Natural killer cell (primary cell): ENCODE data around the gene PTF1A. TPM values are rescaled to one million over a fixed set of nuclear protein-coding genes. Genes with fewer than 3 reads are reported as not detected.

ENCODE experiments used
- ATAC-seq, 3 donors: fragments of 150-1000 bp in 2 of 3; fragments of 200-7000 bp in 1 of 3; cut with Tn5 transposase; 1 replicate in 1 of 3; 2 replicates in 2 of 3; pipeline ENCODE4 v1.10.0; 2021; ENCODE audit warnings: mild to moderate bottlenecking in 2 of 3, moderate library complexity in 2 of 3
- DNase-seq, 2 donors: peaks; one replicate each; pipeline versions ENCODE4 v3.0.0 to v3.0.0-alpha.2; 2013 to 2021; ENCODE audit warnings: mixed read lengths in 1 of 2
- H3K27ac ChIP-seq: one replicate; pipeline ENCODE4 v1.5.1; 2013; ENCODE audit warnings: mild to moderate bottlenecking, low read length
- H3K27me3 ChIP-seq: one replicate; pipeline ENCODE4 v1.6.1; 2013; ENCODE audit warnings: low read length; ENCODE audit not compliant: control insufficient read depth, insufficient read depth
- H3K36me3 ChIP-seq: one replicate; pipeline ENCODE4 v1.6.1; 2013; ENCODE audit warnings: low read length; ENCODE audit not compliant: control insufficient read depth, insufficient read depth
- H3K4me1 ChIP-seq: one replicate; pipeline ENCODE4 v1.6.1; 2013; ENCODE audit warnings: low read length; ENCODE audit not compliant: control insufficient read depth, insufficient read depth
- H3K4me3 ChIP-seq: one replicate; pipeline ENCODE4 v1.5.1; 2013; ENCODE audit warnings: low read length
- H3K9me3 ChIP-seq: one replicate; pipeline ENCODE4 v1.6.1; 2013; ENCODE audit warnings: low read length; ENCODE audit not compliant: control insufficient read depth, insufficient read depth
- H3K27ac Mint-ChIP-seq, 2 donors: one replicate each; pipeline ENCODE4 v1.8.0; 2022; ENCODE audit warnings: mild to moderate bottlenecking in 2 of 2, mixed read lengths in 2 of 2, moderate library complexity in 1 of 2
- H3K27me3 Mint-ChIP-seq, 2 donors: one replicate each; pipeline ENCODE4 v1.8.0; 2022; ENCODE audit warnings: low read depth in 2 of 2, mixed read lengths in 2 of 2
- H3K36me3 Mint-ChIP-seq: one replicate; pipeline ENCODE4 v1.8.0; 2022; ENCODE audit warnings: mixed read lengths
- H3K4me1 Mint-ChIP-seq, 2 donors: one replicate each; pipeline ENCODE4 v1.8.0; 2022; ENCODE audit warnings: mixed read lengths in 2 of 2
- H3K4me3 Mint-ChIP-seq: one replicate; pipeline ENCODE4 v1.8.0; 2022; ENCODE audit warnings: mild to moderate bottlenecking, moderate library complexity, mixed read lengths
- H3K9me3 Mint-ChIP-seq, 2 donors: one replicate each; pipeline ENCODE4 v1.8.0; 2022; ENCODE audit warnings: mixed read lengths in 2 of 2
- whole genome bisulfite sequencing: methylation state at CpG from one replicate; pipeline ENCODE4 v1.1.7; 2013; ENCODE audit warnings: missing lambda C conversion rate; ENCODE audit not compliant: insufficient coverage; 5-methylcytosine and 5-hydroxymethylcytosine counted together
- intact Hi-C: fragments of 100-400 bp; cut with micrococcal nuclease; formaldehyde crosslinking; loops from one replicate; pipeline ENCODE4 v1.14.2; 2022
- total RNA-seq, 4 donors: library from RNA; stranded (reverse); fragments of 120-200 nt in 1 of 4; gene quantifications; one replicate each; pipeline versions ENCODE4 v1.2.3 to v1.2.4, GENCODE V29; 2013 to 2022
- TF ChIP-seq, protein P1 (sequence below): fragments of 200-600 bp; IDR thresholded peaks from one replicate; pipeline ENCODE4 v1.8.0; 2022; ENCODE audit warnings: antibody characterized with exemption

The PTF1A gene
- total RNA-seq = not detected
- not detected for total RNA-seq (2013)

DNA sequence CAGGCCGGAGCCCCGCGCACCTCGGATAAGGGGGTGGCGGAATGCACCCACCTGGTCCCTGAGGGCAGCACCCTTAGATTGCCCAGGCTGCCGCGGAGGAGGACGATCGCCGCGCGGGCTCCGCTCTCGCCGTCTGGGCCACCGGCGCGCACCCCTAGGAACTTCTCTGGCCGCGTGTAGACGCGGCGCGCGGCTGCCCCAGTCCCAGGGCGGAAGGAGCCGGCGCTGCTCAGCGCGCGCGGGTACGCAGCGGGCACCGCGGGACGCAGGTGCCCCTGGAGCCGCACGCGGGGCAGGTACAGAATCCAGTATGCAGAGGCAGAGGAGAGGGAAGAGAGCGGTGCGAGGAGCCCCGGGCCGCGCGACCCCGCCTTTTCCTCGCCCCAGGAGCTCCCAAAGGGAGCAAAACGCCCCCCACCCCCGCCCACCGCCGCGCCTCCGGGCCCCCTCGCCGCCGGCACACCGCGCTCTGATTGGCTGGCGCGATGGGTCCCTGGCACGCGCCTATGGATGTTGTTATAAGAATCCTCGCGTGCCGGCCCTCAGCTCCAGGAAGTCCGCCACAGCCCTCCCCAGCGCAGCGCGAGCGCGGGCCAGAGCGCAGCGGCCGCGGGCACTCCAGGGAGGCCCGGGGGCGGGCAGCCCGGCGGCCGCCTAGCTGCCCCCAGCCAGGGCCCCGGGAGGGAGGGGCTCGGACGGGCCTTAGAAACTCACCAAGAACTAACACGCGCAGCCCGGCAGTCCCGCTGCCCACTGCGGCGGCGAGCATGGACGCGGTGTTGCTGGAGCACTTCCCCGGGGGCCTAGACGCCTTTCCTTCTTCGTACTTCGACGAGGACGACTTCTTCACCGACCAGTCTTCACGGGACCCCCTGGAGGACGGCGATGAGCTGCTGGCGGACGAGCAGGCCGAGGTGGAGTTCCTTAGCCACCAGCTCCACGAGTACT is at the start of gene PTF1A:
Gene PTF1A, plus strand, starts transcription at position 549 of the 948 bp plus-strand sequence. Its CDS starts 219 bp downstream, at position 768.
- peaks cover 28% of the 10 kb centered on the region for H3K27me3 ChIP-seq
- H3K4me3 Mint-ChIP-seq = no peak within 1 kb of the TSS
- H3K4me1 ChIP-seq = no peaks in the 10 kb centered on the region
- intact Hi-C loops = no loop called here
- WGBS = 5% methylated on average over 106 of the region's 107 CpGs
- no peak within 1 kb of the TSS for H3K4me3 ChIP-seq
- no peaks in the 10 kb centered on the region for H3K36me3 ChIP-seq
- H3K4me1 Mint-ChIP-seq = no peaks in the 10 kb centered on the region
- H3K9me3 Mint-ChIP-seq = no peaks in the 10 kb centered on the region
- no peaks in the 10 kb centered on the region for H3K36me3 Mint-ChIP-seq
- no peak within 1 kb of the TSS for H3K27ac Mint-ChIP-seq
- H3K27me3 Mint-ChIP-seq = peaks cover 41 to 60% of the 10 kb centered on the region in 2 donors
- H3K27ac ChIP-seq = no peak within 1 kb of the TSS
- H3K9me3 ChIP-seq = no peaks in the 10 kb centered on the region
- ATAC-seq = no peak
- no peak for DNase-seq
- TF ChIP-seq, protein P1, sequence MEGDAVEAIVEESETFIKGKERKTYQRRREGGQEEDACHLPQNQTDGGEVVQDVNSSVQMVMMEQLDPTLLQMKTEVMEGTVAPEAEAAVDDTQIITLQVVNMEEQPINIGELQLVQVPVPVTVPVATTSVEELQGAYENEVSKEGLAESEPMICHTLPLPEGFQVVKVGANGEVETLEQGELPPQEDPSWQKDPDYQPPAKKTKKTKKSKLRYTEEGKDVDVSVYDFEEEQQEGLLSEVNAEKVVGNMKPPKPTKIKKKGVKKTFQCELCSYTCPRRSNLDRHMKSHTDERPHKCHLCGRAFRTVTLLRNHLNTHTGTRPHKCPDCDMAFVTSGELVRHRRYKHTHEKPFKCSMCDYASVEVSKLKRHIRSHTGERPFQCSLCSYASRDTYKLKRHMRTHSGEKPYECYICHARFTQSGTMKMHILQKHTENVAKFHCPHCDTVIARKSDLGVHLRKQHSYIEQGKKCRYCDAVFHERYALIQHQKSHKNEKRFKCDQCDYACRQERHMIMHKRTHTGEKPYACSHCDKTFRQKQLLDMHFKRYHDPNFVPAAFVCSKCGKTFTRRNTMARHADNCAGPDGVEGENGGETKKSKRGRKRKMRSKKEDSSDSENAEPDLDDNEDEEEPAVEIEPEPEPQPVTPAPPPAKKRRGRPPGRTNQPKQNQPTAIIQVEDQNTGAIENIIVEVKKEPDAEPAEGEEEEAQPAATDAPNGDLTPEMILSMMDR = no peak

GRCh38 chr10:23146258-23146657 is 45.9 kb upstream of the PTF1A start:
- Mint-ChIP-seq H3K4me3 (no peak overlapping the region), H3K27ac (no peak overlapping the region), H3K36me3 (no peaks in the 10 kb centered on the region), H3K4me1 (no peaks in the 10 kb centered on the region), H3K27me3 (peaks cover 5 to 18% of the 10 kb centered on the region in 2 donors), H3K9me3 (no peaks in the 10 kb centered on the region)
- no peak overlapping the region for H3K4me3 ChIP-seq
- no peak overlapping the region for H3K27ac ChIP-seq
- H3K9me3 ChIP-seq = no peaks in the 10 kb centered on the region
- TF ChIP-seq, protein P1 = no peak
- intact Hi-C loops = no loop called here
- ATAC-seq (no peak), DNase-seq (no peak)
- no peaks in the 10 kb centered on the region for H3K4me1 ChIP-seq
- WGBS = 84% methylated on average over 8 of the region's 9 CpGs
- H3K36me3 ChIP-seq = no peaks in the 10 kb centered on the region
- no peaks in the 10 kb centered on the region for H3K27me3 ChIP-seq

GRCh38 chr10:23147035-23147434 is 45.1 kb upstream of the PTF1A start:
- WGBS = 82% methylated on average over 5 of the region's 6 CpGs

More at GRCh38 chr10:23147035-23147434, 45.1 kb upstream of the PTF1A start:
- Histone ChIP-seq H3K4me3 (no peak overlapping the region), H3K27ac (no peak overlapping the region), H3K9me3 (no peaks in the 10 kb centered on the region), H3K36me3 (no peaks in the 10 kb centered on the region), H3K27me3 (no peaks in the 10 kb centered on the region), H3K4me1 (no peaks in the 10 kb centered on the region)
- Mint-ChIP-seq H3K9me3 (no peaks in the 10 kb centered on the region), H3K27me3 (peaks cover 2 to 11% of the 10 kb centered on the region in 2 donors), H3K4me3 (no peak overlapping the region), H3K4me1 (no peaks in the 10 kb centered on the region), H3K27ac (no peak overlapping the region), H3K36me3 (no peaks in the 10 kb centered on the region)
- DNase-seq (no peak), ATAC-seq (peak in 1 of 3 donors; percentile 6)
- intact Hi-C loops = no loop called here
- TF ChIP-seq, protein P1 = no peak
